Measurements from ENCODE around the gene FAM78A. TPM values are rescaled to one million over a fixed set of nuclear protein-coding genes. Genes with fewer than 3 reads are reported as not detected.

The FAM78A gene, protein sequence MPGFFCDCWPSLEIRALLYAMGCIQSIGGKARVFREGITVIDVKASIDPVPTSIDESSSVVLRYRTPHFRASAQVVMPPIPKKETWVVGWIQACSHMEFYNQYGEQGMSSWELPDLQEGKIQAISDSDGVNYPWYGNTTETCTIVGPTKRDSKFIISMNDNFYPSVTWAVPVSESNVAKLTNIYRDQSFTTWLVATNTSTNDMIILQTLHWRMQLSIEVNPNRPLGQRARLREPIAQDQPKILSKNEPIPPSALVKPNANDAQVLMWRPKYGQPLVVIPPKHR
- total RNA-seq, result 10 to 100 TPM; 38.0 to 42.3 TPM

DNA sequence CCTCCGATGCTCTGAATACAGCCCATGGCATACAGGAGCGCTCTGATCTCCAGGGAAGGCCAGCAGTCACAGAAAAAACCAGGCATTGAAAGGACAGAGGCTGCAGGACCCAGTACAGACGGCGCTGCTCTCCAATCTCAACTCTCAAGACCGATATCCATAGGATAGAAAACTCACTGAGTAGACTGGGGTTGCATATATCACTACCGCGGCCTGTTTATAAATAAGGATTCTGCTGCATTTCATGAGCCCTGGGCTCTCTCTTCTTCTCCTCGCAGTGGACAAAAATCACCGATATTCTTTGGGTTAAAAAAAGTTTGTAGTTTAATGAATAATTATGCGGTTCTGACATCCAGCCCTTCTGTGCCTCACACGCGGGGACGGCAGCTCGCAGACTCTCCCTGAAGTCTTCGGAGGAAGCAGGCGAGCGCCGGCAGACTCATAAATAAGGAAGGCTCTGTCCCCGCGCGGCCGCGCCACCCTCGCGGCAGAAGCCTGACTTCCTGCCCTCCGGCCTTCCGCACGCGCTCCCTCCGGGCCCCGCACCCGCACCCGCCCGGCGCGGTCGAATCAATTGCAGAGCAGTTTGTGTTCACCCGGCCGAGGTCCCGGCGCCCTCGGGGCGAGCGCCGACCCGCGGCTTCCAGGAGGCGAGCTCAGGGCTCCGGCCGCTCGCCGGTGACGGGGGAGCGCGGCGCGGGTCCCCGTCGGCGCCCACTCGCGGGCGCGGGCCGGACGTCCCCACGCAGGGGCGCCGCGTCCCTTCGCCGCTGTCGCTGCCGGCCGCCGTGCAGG lies at the start of gene FAM78A:
TSS of gene FAM78A (minus strand) at position 417 of the 795 bp plus-strand sequence. CDS start at position 86, 331 bp downstream.
- H3K4me1 Mint-ChIP-seq (ENCODE audit: low read depth), result peaks cover 31% of the 10 kb centered on the region
- H3K4me3 Mint-ChIP-seq, result peak within 1 kb of the TSS; percentile 93 to 100
- H3K27me3 Mint-ChIP-seq (ENCODE audit: low read depth), result peaks cover 5% of the 10 kb centered on the region
- DNase-seq (peak; percentile 70 to 76), ATAC-seq (replicated peaks in 1 of 2) (peak; percentile 23 to 26)
- H3K36me3 Mint-ChIP-seq (ENCODE audit: insufficient read depth in 2 of 2), result peaks cover 15 to 27% of the 10 kb centered on the region in 2 donors
- H3K27ac Mint-ChIP-seq, result peak within 1 kb of the TSS; percentile 100
- H3K9me3 Mint-ChIP-seq, result no peaks in the 10 kb centered on the region

DNA sequence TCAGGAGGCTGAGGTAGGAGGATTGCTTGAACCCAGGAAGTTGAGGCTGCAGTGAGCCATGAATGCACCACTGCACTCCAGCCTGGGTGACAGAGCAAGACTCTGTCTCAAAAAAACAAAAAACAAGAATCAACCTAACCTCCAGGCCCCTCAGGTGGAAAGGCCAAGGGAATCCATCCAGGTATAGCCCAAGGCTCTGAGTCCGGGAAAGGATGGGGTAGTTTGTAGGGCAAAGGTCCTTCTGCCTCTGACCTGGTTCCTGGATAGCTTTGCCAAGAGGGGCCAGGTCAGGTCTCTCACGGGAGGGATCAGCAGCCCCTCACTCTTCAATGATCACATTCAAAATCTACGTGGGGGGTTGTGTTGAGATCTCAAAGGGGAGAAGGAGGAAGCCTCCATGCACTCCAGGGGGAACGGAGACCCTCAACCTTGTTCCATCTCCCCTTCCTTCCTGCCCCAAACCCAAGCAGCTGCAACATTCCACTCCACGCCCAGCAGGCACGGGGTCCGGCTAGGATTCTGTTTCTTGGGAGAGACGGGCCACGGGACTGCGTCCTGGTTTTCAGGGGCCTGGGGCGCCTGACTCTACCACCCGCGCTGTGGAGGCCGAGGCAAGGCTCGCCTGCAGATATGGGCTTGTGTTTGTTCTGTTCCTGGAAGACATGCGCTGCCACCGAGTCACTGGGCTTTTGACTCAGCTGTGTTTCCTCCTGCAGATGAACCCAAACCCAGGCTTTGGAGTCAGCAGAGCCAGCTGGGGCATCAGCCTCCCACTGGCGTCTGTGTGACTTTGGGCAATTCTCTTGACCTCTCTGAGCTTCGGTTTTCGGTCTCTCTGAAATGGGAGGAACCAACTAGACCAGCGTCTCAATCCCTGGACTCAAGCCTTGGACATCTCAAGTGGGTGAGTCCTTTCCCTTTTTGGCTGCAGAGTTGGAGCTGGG lies 48.7 kb upstream of the FAM78A start:
- H3K9me3 Mint-ChIP-seq, result no peaks in the 10 kb centered on the region
- ATAC-seq (replicated peaks in 1 of 2), result no peak
- no peak for DNase-seq
- no peaks in the 10 kb centered on the region for H3K27me3 Mint-ChIP-seq (ENCODE audit: low read depth)
- H3K27ac Mint-ChIP-seq, result no peak overlapping the region
- H3K4me3 Mint-ChIP-seq, result no peak overlapping the region
- no peaks in the 10 kb centered on the region for H3K4me1 Mint-ChIP-seq (ENCODE audit: low read depth)
- no peaks in the 10 kb centered on the region for H3K36me3 Mint-ChIP-seq (ENCODE audit: insufficient read depth in 2 of 2)

DNA sequence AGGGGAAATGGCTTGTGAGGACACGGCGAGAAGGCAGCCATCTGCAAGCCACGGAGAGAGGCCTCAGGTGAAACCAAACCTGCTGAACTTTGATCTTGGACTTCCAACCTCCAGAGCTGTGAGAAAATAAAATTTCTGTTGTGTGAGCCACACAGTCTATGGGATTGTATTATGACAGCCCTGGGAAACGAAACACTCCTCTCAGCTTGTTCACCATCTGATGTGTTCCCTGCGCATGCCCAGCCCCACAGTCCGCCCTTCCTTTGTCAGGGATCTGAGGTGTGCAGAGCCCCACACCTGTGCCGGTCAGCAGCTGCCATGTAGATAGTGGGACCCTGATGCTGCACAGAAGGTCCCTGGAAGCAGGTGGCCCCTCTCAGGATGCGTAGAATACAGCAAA lies 47.3 kb upstream of the FAM78A start:
- ATAC-seq (replicated peaks in 1 of 2) (no peak), DNase-seq (no peak)
- Mint-ChIP-seq H3K4me1 (ENCODE audit: low read depth) (no peaks in the 10 kb centered on the region), H3K4me3 (no peak overlapping the region), H3K27ac (no peak overlapping the region), H3K27me3 (ENCODE audit: low read depth) (no peaks in the 10 kb centered on the region), H3K9me3 (no peaks in the 10 kb centered on the region), H3K36me3 (ENCODE audit: insufficient read depth in 2 of 2) (no peaks in the 10 kb centered on the region)

DNA sequence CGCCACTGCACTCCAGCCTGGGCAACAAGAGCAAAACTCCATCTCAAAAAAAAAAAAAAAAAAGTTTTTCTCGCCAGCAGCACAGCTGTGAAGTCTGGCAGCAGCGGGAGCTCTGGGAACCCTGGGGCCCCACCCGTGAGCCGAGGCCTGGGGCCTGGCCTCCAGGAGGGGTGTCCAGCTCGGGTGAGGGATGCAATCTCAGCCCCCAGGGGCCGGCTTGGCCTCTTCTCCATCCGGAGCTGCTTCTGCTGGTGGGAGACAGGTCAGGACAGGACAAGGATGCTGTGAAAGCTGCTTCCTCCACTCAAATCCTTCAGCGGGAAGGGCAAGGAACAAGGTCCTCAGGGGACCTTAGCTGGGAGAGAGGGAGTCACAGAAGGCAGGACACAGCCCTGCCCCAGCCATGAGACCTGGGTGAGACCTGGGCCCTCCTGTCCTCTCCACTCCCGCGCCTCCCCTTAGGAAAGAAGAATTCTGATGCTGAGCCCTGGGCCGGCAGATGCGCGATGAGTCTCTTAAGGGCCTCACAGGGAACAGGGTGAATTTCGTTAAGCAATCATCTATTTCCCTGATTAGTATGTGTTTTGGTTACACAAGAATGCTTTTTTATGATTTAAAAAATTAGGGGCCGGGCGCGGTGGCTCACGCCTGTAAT lies 43.8 kb upstream of the FAM78A start:
- H3K27me3 Mint-ChIP-seq (ENCODE audit: low read depth), result no peaks in the 10 kb centered on the region
- H3K27ac Mint-ChIP-seq, result no peak overlapping the region
- no peak for DNase-seq
- no peaks in the 10 kb centered on the region for H3K36me3 Mint-ChIP-seq (ENCODE audit: insufficient read depth in 2 of 2)
- H3K4me1 Mint-ChIP-seq (ENCODE audit: low read depth), result no peaks in the 10 kb centered on the region
- ATAC-seq (replicated peaks in 1 of 2), result no peak
- no peaks in the 10 kb centered on the region for H3K9me3 Mint-ChIP-seq
- no peak overlapping the region for H3K4me3 Mint-ChIP-seq

DNA sequence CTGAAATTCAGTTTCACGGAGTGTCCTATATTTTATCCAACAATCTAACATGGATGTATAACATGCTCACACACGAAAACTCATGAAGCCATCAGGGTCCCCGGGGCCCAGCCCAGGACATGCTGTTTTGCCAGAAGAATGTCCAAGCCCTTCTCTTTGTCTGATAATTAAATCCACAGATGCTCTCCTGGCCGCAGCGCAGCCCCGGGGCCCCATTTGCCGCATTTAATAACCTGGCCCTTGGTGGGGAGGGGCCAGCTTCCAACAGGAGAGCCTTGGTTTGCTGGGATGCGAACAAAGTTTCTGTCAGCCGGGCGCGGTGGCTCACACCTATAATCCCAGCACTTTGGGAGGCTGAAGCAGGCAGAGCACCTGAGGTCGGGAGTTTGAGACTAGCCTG lies 43.2 kb upstream of the FAM78A start:
- Mint-ChIP-seq H3K9me3 (no peaks in the 10 kb centered on the region), H3K27me3 (ENCODE audit: low read depth) (no peaks in the 10 kb centered on the region), H3K4me3 (no peak overlapping the region), H3K36me3 (ENCODE audit: insufficient read depth in 2 of 2) (no peaks in the 10 kb centered on the region), H3K4me1 (ENCODE audit: low read depth) (no peaks in the 10 kb centered on the region), H3K27ac (no peak overlapping the region)
- ATAC-seq (replicated peaks in 1 of 2) (no peak), DNase-seq (no peak)

DNA sequence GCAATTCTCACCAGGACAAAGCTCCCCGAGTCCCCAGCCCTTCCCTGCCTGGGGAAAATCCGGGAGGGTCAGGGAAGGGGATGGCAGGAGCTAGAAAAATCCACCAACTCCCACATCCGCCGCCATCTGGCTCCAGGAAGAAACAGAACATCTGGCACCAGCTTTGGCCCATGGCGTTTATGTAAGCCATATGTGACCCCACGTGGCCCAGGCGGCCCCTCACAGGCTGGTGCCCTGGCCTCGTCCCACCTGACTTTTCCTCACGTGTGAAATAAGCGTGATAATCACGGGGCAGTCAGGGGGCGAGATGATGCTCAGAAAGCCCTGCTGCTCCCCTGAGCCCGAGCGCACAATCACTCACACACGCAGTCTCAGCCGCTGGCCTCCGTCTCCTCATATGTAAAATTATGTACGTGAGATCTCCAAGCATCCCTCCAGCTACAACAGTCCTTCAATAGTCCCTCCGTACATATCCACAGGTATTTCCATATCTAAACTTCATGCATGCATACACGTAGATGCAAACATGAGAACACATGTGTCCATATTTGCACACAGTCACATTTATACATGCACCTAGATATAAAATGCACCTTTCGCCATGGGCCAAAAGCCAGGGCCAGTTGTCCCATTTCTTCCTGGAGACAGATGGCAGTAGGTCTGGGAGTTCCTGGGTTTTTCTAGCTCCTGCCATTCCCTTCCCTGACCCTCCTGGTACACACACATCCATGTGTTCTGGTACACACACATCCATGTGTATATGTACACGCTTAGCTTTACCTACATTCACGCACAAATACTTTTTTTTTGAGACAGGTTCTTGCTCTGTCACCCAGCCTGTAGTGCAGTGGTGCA lies 42.1 kb upstream of the FAM78A start:
- Mint-ChIP-seq H3K4me1 (ENCODE audit: low read depth) (no peaks in the 10 kb centered on the region), H3K9me3 (no peaks in the 10 kb centered on the region), H3K4me3 (no peak overlapping the region), H3K27ac (no peak overlapping the region), H3K36me3 (ENCODE audit: insufficient read depth in 2 of 2) (no peaks in the 10 kb centered on the region), H3K27me3 (ENCODE audit: low read depth) (no peaks in the 10 kb centered on the region)
- DNase-seq (no peak), ATAC-seq (replicated peaks in 1 of 2) (no peak)

DNA sequence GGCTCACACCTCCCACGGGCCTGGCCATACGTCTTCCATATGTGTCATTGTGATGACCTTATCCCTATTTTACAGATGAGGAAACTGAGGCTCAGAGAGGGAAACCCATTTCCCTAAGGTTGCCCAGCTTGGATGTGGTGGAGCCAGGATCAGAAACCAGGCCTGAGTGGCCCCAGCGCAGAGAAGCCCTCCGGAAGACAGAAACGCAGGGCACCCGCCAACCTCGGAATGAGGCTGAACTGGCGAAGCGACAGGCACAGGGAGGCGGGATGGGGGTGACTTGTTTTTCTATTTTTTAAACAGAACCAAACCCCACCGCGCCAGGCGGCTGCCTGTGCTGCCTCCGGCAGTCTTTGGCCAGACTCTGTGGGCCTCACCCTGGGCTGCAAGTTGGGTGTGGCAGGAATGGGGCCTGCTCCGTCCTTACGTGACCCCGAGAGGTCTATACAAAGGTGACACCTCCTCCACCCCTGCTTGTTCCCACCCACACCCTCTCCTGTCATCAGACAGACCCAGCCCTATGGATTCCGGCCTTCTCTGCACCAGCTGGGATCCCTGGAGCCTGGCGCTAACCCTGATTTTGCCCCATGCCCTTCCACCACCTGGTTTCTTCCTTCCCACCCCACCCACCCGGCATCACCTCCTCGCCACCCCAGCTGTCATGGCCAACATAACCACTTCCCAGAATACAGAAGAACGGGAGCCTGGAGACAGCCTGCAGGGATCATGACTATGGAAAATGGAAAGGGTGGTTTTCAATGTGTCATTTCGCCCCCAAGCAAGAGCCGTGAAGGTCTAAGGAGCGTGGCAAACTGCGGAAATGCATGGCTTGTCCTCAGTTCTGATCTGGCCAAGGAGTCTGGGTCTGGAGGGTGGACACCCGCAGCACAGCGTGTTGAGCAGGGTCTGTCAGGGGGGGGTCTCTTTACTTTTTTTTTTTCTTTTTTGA lies 36.8 kb upstream of the FAM78A start:
- H3K4me3 Mint-ChIP-seq, result no peak overlapping the region
- ATAC-seq (replicated peaks in 1 of 2), result no peak
- H3K27ac Mint-ChIP-seq, result no peak overlapping the region
- no peaks in the 10 kb centered on the region for H3K27me3 Mint-ChIP-seq (ENCODE audit: low read depth)
- H3K4me1 Mint-ChIP-seq (ENCODE audit: low read depth), result peaks cover 10% of the 10 kb centered on the region
- DNase-seq, result no peak
- H3K9me3 Mint-ChIP-seq, result no peaks in the 10 kb centered on the region
- H3K36me3 Mint-ChIP-seq (ENCODE audit: insufficient read depth in 2 of 2), result no peaks in the 10 kb centered on the region

DNA sequence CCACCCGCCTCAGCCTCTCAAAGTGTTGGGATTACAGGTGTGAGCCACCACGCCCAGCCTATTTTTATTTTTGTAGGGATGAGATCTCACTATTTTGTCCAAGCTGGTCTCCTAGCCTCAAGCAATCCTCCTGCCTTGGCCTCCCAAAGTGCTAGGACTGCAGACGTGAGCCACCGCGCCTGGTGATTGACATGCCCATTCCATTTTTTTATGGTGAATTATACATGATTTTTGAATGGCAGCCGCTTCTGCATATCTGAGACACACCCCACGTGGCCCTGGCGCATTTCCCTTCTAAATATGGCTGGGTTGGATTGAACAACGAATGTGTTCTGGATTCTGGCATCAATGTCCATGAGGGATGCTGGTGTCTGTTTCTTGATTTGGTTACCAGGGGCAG lies 35.9 kb upstream of the FAM78A start:
- Mint-ChIP-seq H3K4me3 (no peak overlapping the region), H3K9me3 (no peaks in the 10 kb centered on the region), H3K27ac (no peak overlapping the region), H3K4me1 (ENCODE audit: low read depth) (peaks cover 10% of the 10 kb centered on the region), H3K27me3 (ENCODE audit: low read depth) (no peaks in the 10 kb centered on the region), H3K36me3 (ENCODE audit: insufficient read depth in 2 of 2) (no peaks in the 10 kb centered on the region)
- DNase-seq (no peak), ATAC-seq (replicated peaks in 1 of 2) (no peak)

DNA sequence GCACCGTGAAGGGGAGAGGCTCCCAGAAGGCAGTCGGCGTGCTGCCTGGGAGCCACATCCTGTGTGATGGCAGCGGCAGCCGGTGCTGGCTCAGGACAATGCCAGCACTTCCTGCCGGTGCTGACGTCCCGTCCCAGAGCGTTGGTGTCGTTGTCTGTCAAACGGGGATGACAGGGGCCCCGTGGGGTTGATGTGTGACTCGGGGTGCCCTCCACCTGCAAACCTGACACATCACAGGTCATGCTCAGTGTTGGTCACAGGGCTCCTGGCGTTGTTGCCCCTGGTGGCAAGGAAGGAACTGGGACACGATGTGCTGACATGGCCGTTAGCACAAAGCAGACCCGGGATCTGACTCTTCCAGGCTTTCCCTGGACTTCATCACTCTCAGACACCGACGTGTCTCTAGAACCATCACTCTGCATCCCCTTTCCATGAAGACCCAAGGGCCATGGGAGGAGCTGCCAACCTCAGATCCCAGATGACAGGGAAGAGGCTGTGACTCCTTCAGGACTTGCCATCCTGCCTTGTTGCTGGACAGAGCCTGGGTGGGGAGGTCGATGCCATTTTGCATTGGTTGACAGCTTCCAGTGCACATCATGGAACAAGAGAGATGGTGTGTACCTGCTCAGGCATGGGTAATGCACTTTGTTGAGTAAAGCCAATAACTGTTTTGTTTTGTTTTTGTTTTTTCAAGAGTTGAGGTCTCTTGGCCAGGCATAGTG lies 34.7 kb upstream of the FAM78A start:
- peaks cover 10% of the 10 kb centered on the region for H3K4me1 Mint-ChIP-seq (ENCODE audit: low read depth)
- no peaks in the 10 kb centered on the region for H3K27me3 Mint-ChIP-seq (ENCODE audit: low read depth)
- no peaks in the 10 kb centered on the region for H3K9me3 Mint-ChIP-seq
- peak; percentile 97 to 98 for ATAC-seq (replicated peaks in 1 of 2)
- peak; percentile 73 to 74 for DNase-seq
- peak overlapping the region; percentile 68 to 69 for H3K4me3 Mint-ChIP-seq
- no peaks in the 10 kb centered on the region for H3K36me3 Mint-ChIP-seq (ENCODE audit: insufficient read depth in 2 of 2)
- H3K27ac Mint-ChIP-seq, result peak overlapping the region; percentile 39

DNA sequence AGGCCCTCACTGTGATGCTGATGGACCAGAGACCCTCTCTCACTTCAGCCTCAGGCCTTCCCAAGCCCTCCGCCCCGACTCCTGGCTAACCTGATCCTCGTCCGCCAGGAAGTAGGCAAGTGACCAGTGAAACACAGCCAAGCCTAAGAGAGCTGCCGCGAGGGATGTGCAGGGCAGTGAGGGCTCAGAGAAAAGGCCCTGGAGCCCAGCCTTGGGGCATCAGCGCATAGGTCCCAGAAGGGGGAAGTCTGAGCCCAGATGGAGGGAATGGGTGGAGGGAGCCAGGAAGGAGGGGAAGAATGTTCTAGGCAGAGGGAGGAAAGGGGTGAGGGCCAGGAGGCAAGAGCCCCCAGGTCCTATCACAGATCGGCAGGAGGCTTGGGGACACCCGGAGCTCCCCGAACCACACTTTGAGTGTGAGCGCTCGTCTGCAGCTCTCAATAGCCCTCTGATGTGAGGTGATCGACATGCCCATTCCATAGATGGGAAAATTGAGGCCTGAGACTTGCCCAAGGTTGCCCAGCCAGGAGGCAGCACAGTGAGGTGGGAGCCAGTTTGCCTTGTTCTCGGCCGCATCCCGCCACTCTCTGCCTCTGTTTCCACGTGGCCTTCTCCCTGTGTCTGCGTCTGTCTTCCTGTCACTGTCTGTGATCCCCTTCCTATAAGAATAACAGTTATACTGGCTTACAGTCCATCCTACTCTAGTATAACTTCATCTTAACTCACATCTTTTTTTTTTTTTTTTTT lies 33.4 kb upstream of the FAM78A start:
- Mint-ChIP-seq H3K4me1 (ENCODE audit: low read depth) (peaks cover 10% of the 10 kb centered on the region), H3K36me3 (ENCODE audit: insufficient read depth in 2 of 2) (no peaks in the 10 kb centered on the region), H3K9me3 (no peaks in the 10 kb centered on the region), H3K27ac (no peak overlapping the region), H3K27me3 (ENCODE audit: low read depth) (no peaks in the 10 kb centered on the region), H3K4me3 (no peak overlapping the region)
- ATAC-seq (replicated peaks in 1 of 2), result no peak
- DNase-seq, result no peak
